Activated CD4-positive, alpha-beta T cell treated with anti-CD3 and anti-CD28 coated beads for 36 hours (primary cell): ENCODE measurements around the gene VAX1. TPM values are rescaled to one million over a fixed set of nuclear protein-coding genes. Genes with fewer than 3 reads are reported as not detected.
"Not testable (repeated sequence)": the region's sequence is repeated elsewhere in the genome, so short reads cannot be mapped to it uniquely, and the experiment has no call there.

Source experiments
- ATAC-seq: fragments of 200-7000 bp; cut with Tn5 transposase; one replicate; pipeline ENCODE4 v1.10.0; 2021; ENCODE audit warnings: mild to moderate bottlenecking, moderate library complexity
- CTCF ChIA-PET: fragments of 350-600 bp; sonication (Branson Sonifier 250); formaldehyde crosslinking; loops from one replicate; lab custom pipeline; 2021; ENCODE audit warnings: antibody characterized with exemption; lab: Charles Lee
- POLR2A ChIA-PET: fragments of 350-600 bp; sonication (Branson Sonifier 250); formaldehyde crosslinking; loops from one replicate; lab custom pipeline; 2021; ENCODE audit warnings: antibody characterized with exemption, inconsistent platforms; lab: Charles Lee
- DNase-seq: peaks from one replicate; pipeline ENCODE4 v3.0.0-alpha.2; 2020
- H3K27ac Mint-ChIP-seq: one replicate; pipeline ENCODE4 v1.8.0; 2021; ENCODE audit warnings: mixed read lengths
- H3K27me3 Mint-ChIP-seq: one replicate; pipeline ENCODE4 v1.8.0; 2021; ENCODE audit warnings: mixed read lengths
- H3K36me3 Mint-ChIP-seq: one replicate; pipeline ENCODE4 v1.8.0; 2021; ENCODE audit warnings: low read depth, mixed read lengths
- H3K4me1 Mint-ChIP-seq: one replicate; pipeline ENCODE4 v1.8.0; 2021; ENCODE audit warnings: mixed read lengths
- H3K4me3 Mint-ChIP-seq: one replicate; pipeline ENCODE4 v1.8.0; 2021; ENCODE audit warnings: mild to moderate bottlenecking, moderate library complexity, mixed read lengths
- H3K9me3 Mint-ChIP-seq: one replicate; pipeline ENCODE4 v1.8.0; 2021; ENCODE audit warnings: low read depth, mixed read lengths
- intact Hi-C, 2 experiments: fragments of 100-400 bp; cut with DNase I in 1 of 2; cut with micrococcal nuclease in 1 of 2; formaldehyde crosslinking; loops; one replicate each; pipeline versions ENCODE4 v1.14.2 to v1.15.1; 2022 to 2024; cut with DNase I, micrococcal nuclease
- microRNA-seq: library from miRNA; unstranded; fragments of <30 nt; microRNA quantifications from one replicate; pipeline ENCODE4 v1.2.0, GENCODE V29; 2021; ENCODE audit warnings: borderline replicate concordance
- total RNA-seq, 2 experiments: library from RNA; stranded (reverse); gene quantifications; one replicate each; pipeline ENCODE4 v1.2.3, GENCODE V29; 2021

The VAX1 gene
- total RNA-seq, 2 experiments from 2014 or later = not detected

- Mint-ChIP-seq H3K9me3 (no peaks in the 10 kb centered on the region), H3K4me3 (no peak overlapping the region), H3K27me3 (peaks cover 21% of the 10 kb centered on the region), H3K36me3 (no peaks in the 10 kb centered on the region), H3K4me1 (no peaks in the 10 kb centered on the region), H3K27ac (no peak overlapping the region)
- intact Hi-C loops = no loop called here
- CTCF ChIA-PET = no interaction called here
- POLR2A ChIA-PET = no interaction called here
- DNase-seq (no peak), ATAC-seq (no peak)
Observed at GRCh38 chr10:117107238-117107637, 30.8 kb downstream of the VAX1 start.

GRCh38 chr10:117096599-117097201 is 41.4 kb downstream of the VAX1 start:
- H3K4me3 Mint-ChIP-seq = no peak overlapping the region
- peaks cover 8% of the 10 kb centered on the region for H3K27me3 Mint-ChIP-seq
- H3K36me3 Mint-ChIP-seq = no peaks in the 10 kb centered on the region
- no peaks in the 10 kb centered on the region for H3K9me3 Mint-ChIP-seq
- DNase-seq (no peak), ATAC-seq (no peak)
- H3K27ac Mint-ChIP-seq = no peak overlapping the region
- POLR2A ChIA-PET = no interaction called here
- CTCF ChIA-PET = interaction anchor here (1.4 kb wide), 1 partner anchor 78 kb away, joined by 5 read pairs; no protein-coding TSS in a partner anchor
- H3K4me1 Mint-ChIP-seq = no peaks in the 10 kb centered on the region
- intact Hi-C loops = no loop called here

- no peaks in the 10 kb centered on the region for H3K4me1 Mint-ChIP-seq
- ATAC-seq (no peak), DNase-seq (no peak)
- CTCF ChIA-PET = no interaction called here
- peaks cover 13% of the 10 kb centered on the region for H3K27me3 Mint-ChIP-seq
- H3K27ac Mint-ChIP-seq = no peak overlapping the region
- intact Hi-C loops = no loop called here
- POLR2A ChIA-PET = no interaction called here
- no peaks in the 10 kb centered on the region for H3K36me3 Mint-ChIP-seq
- no peaks in the 10 kb centered on the region for H3K9me3 Mint-ChIP-seq
- no peak overlapping the region for H3K4me3 Mint-ChIP-seq
Observed at GRCh38 chr10:117094856-117095255, 43.2 kb downstream of the VAX1 start.

- no peak overlapping the region for H3K4me3 Mint-ChIP-seq
- no peak for ATAC-seq
- CTCF ChIA-PET = no interaction called here
Observed at GRCh38 chr10:117092386-117092785, 45.7 kb downstream of the VAX1 start.

GRCh38 chr10:117090834-117091233 is 47.2 kb downstream of the VAX1 start:
- intact Hi-C loops = no loop called here
- Mint-ChIP-seq H3K36me3 (no peaks in the 10 kb centered on the region), H3K4me1 (no peaks in the 10 kb centered on the region), H3K9me3 (no peaks in the 10 kb centered on the region), H3K27me3 (peaks cover 24% of the 10 kb centered on the region), H3K4me3 (no peak overlapping the region), H3K27ac (no peak overlapping the region)
- ATAC-seq = no peak
- no peak for DNase-seq
- POLR2A ChIA-PET = no interaction called here
- CTCF ChIA-PET = no interaction called here

More at GRCh38 chr10:117092386-117092785, 45.7 kb downstream of the VAX1 start:
- Mint-ChIP-seq H3K4me1 (no peaks in the 10 kb centered on the region), H3K36me3 (no peaks in the 10 kb centered on the region), H3K9me3 (no peaks in the 10 kb centered on the region), H3K27ac (no peak overlapping the region), H3K27me3 (peaks cover 18% of the 10 kb centered on the region)
- POLR2A ChIA-PET = no interaction called here
- DNase-seq = no peak
- intact Hi-C loops = no loop called here

- H3K4me1 Mint-ChIP-seq = no peaks in the 10 kb centered on the region
- DNase-seq = no peak
- H3K4me3 Mint-ChIP-seq = no peak overlapping the region
- CTCF ChIA-PET = no interaction called here
- H3K36me3 Mint-ChIP-seq = no peaks in the 10 kb centered on the region
- H3K27me3 Mint-ChIP-seq = peaks cover 23% of the 10 kb centered on the region
- POLR2A ChIA-PET = no interaction called here
- intact Hi-C loops = no loop called here
- H3K9me3 Mint-ChIP-seq = no peaks in the 10 kb centered on the region
- H3K27ac Mint-ChIP-seq = no peak overlapping the region
- no peak for ATAC-seq
Observed at GRCh38 chr10:117087521-117087920, 50.5 kb downstream of the VAX1 start.

- intact Hi-C loops = no loop called here
- ChIA-PET CTCF (no interaction called here), POLR2A (no interaction called here)
- no peak for ATAC-seq
- peaks cover 23% of the 10 kb centered on the region for H3K27me3 Mint-ChIP-seq
- no peak overlapping the region for H3K27ac Mint-ChIP-seq
- H3K36me3 Mint-ChIP-seq = no peaks in the 10 kb centered on the region
- no peak for DNase-seq
- no peaks in the 10 kb centered on the region for H3K9me3 Mint-ChIP-seq
- H3K4me1 Mint-ChIP-seq = no peaks in the 10 kb centered on the region
- no peak overlapping the region for H3K4me3 Mint-ChIP-seq
Observed at GRCh38 chr10:117086546-117086945, 51.5 kb downstream of the VAX1 start.

- ATAC-seq, intact Hi-C loops, H3K4me3 Mint-ChIP-seq, H3K27ac Mint-ChIP-seq, H3K4me1 Mint-ChIP-seq, H3K36me3 Mint-ChIP-seq, H3K9me3 Mint-ChIP-seq, POLR2A ChIA-PET, DNase-seq: not testable (repeated sequence)
- H3K27me3 Mint-ChIP-seq = peaks cover 16% of the 10 kb centered on the region
- CTCF ChIA-PET = interaction anchor here (0.6 kb wide), 1 partner anchor 411 kb away, joined by 3 read pairs; no protein-coding TSS in a partner anchor
Observed at GRCh38 chr10:117084421-117085246, 53.4 kb downstream of the VAX1 start.

Small RNA genes within 50 kb of the gene (microRNA-seq; reads per million reads assigned to microRNA genes)
- not detected for gene MIR3663

Other genes starting within 250 kb of the VAX1 start
- under 1 TPM; 0.37 to 0.43 TPM for gene SHTN1, start 133.1 kb downstream of the VAX1 start, total RNA-seq
- not detected for gene KCNK18, start 59.2 kb upstream of the VAX1 start, total RNA-seq
- under 1 TPM; 0.14 to 0.21 TPM for gene SLC18A2, start 102.8 kb upstream of the VAX1 start, total RNA-seq
- 10 to 100 TPM; 12.5 to 15.9 TPM for gene PDZD8, start 237.2 kb upstream of the VAX1 start, total RNA-seq